Gastrocnemius medialis (tissue), 4 donors: Measurements from ENCODE around the gene SPATA4.

Source experiments
- POLR2A ChIP-seq, 2 donors: fragments of 450-650 bp; IDR thresholded peaks; one replicate each; pipeline ENCODE4 v1.6.1; 2017; ENCODE audit warnings: antibody characterized with exemption in 2 of 2, mild to moderate bottlenecking in 2 of 2, moderate library complexity in 2 of 2
- TF ChIP-seq, protein P1 (sequence below), 5 experiments: fragments of 450-650 bp in 3 of 5; fragments of 200-600 bp in 2 of 5; sonication (generic) in 2 of 5; IDR thresholded peaks in 4 of 5; conservative IDR thresholded peaks in 1 of 5; 1 replicate in 4 of 5; 2 replicates in 1 of 5; pipeline ENCODE4 v1.5.1; 2016 to 2019; ENCODE audit warnings: antibody characterized with exemption in 5 of 5, mild to moderate bottlenecking in 3 of 5, moderate library complexity in 3 of 5

GRCh38 chr4:176137631-176138030, 57.8 kb downstream of the SPATA4 start:
- TF ChIP-seq, protein P1, sequence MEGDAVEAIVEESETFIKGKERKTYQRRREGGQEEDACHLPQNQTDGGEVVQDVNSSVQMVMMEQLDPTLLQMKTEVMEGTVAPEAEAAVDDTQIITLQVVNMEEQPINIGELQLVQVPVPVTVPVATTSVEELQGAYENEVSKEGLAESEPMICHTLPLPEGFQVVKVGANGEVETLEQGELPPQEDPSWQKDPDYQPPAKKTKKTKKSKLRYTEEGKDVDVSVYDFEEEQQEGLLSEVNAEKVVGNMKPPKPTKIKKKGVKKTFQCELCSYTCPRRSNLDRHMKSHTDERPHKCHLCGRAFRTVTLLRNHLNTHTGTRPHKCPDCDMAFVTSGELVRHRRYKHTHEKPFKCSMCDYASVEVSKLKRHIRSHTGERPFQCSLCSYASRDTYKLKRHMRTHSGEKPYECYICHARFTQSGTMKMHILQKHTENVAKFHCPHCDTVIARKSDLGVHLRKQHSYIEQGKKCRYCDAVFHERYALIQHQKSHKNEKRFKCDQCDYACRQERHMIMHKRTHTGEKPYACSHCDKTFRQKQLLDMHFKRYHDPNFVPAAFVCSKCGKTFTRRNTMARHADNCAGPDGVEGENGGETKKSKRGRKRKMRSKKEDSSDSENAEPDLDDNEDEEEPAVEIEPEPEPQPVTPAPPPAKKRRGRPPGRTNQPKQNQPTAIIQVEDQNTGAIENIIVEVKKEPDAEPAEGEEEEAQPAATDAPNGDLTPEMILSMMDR (IDR thresholded peaks at IDR 0.05 in 4 of 5, conservative IDR thresholded peaks at IDR 0.05 in 1 of 5): no peak
- no peak for TF ChIP-seq POLR2A (IDR thresholded peaks at IDR 0.05)
